Erythroblast (primary cell): ENCODE measurements around the gene IRF3.

Experiments used
- DNase-seq, 2 experiments: peaks; one replicate each; lab custom pipeline; 2025; lab: John Stamatoyannopoulos, UW
- GATA1 ChIP-seq: IDR thresholded peaks from 2 replicates; pipeline ENCODE4 v1.6.1; 2011; ENCODE audit warnings: low read depth, mild to moderate bottlenecking, control low read depth, low read length, moderate library complexity
- POLR2A ChIP-seq: IDR thresholded peaks from 2 replicates; pipeline ENCODE4 v1.6.1; 2011; ENCODE audit warnings: mild to moderate bottlenecking, low read length

Gene IRF3

GRCh38 chr19:49691243-49692146 is 25.8 kb upstream of the IRF3 start:
- TF ChIP-seq POLR2A (no peak), GATA1 (no peak)
- DNase-seq = no peak

- DNase-seq = no peak
Measured at GRCh38 chr19:49690656-49691242, 25.1 kb upstream of the IRF3 start, which contains the start of gene CPT1C. Gene CPT1C (plus strand): TSS chr19:49691116. CDS start chr19:49692253, 1,137 bp downstream.

GRCh38 chr19:49690079-49690655 is 24.5 kb upstream of the IRF3 start:
- TF ChIP-seq POLR2A = no peak
- no peak for TF ChIP-seq GATA1
- no peak for DNase-seq

More at GRCh38 chr19:49690656-49691242, 25.1 kb upstream of the IRF3 start, which contains the start of gene CPT1C:
- TF ChIP-seq GATA1 = no peak
- TF ChIP-seq POLR2A = no peak

- TF ChIP-seq GATA1 = no peak
- TF ChIP-seq POLR2A = no peak
- no peak for DNase-seq
Measured at GRCh38 chr19:49689133-49690078, 23.7 kb upstream of the IRF3 start, which contains the start of gene ADM5. Gene ADM5 (plus strand): TSS chr19:49689594. CDS start chr19:49689838, 244 bp downstream.

GRCh38 chr19:49688531-49689132 is 23.0 kb upstream of the IRF3 start:
- no peak for TF ChIP-seq GATA1
- TF ChIP-seq POLR2A = no peak
- no peak for DNase-seq

- TF ChIP-seq POLR2A (no peak), GATA1 (no peak)
- no peak for DNase-seq
Measured at GRCh38 chr19:49687566-49688316, 22.1 kb upstream of the IRF3 start.

- DNase-seq = no peak
- TF ChIP-seq GATA1 (no peak), POLR2A (no peak)
Measured at GRCh38 chr19:49687150-49687549, 21.5 kb upstream of the IRF3 start.

GRCh38 chr19:49686503-49687088 is 20.9 kb upstream of the IRF3 start:
- TF ChIP-seq GATA1 (no peak), POLR2A (no peak)

GRCh38 chr19:49685845-49686332 is 20.2 kb upstream of the IRF3 start:
- TF ChIP-seq POLR2A (no peak), GATA1 (no peak)

More at GRCh38 chr19:49686503-49687088, 20.9 kb upstream of the IRF3 start:
- DNase-seq = no peak

GRCh38 chr19:49684983-49685553 is 19.4 kb upstream of the IRF3 start:
- TF ChIP-seq GATA1 (no peak), POLR2A (no peak)
- no peak for DNase-seq

More at GRCh38 chr19:49685845-49686332, 20.2 kb upstream of the IRF3 start:
- DNase-seq = no peak

GRCh38 chr19:49684251-49684982 is 18.8 kb upstream of the IRF3 start:
- TF ChIP-seq POLR2A (no peak), GATA1 (no peak)
- DNase-seq = no peak

- TF ChIP-seq POLR2A (no peak), GATA1 (no peak)
- DNase-seq = no peak
Measured at GRCh38 chr19:49683814-49684250, 18.2 kb upstream of the IRF3 start.
